Cardiac fibroblast (primary cell): Measurements from ENCODE around the gene ELAVL1.
"Not testable (repeated sequence)": the region's sequence is repeated elsewhere in the genome, so short reads cannot be mapped to it uniquely, and the experiment has no call there.

Experiments used
- DNase-seq, 2 donors: peaks; one replicate each; pipeline versions ENCODE4 v3.0.0 to v3.0.0-alpha.2; 2010; ENCODE audit warnings: low read depth in 2 of 2
- H3K4me3 ChIP-seq, 2 donors: replicated peaks in 1 of 2; 1 replicate in 1 of 2; 2 replicates in 1 of 2; pipeline ENCODE4 v1.5.1; 2011; ENCODE audit warnings: low read depth in 2 of 2, low read length in 2 of 2, mild to moderate bottlenecking in 2 of 2, moderate library complexity in 1 of 2
- TF ChIP-seq, protein P1 (sequence below): IDR thresholded peaks from one replicate; pipeline ENCODE4 v1.5.1; 2011; ENCODE audit warnings: low read depth, mild to moderate bottlenecking, low read length, inconsistent platforms

The ELAVL1 gene

GRCh38 chr19:7931221-7932061 lies 74.0 kb downstream of the ELAVL1 start:
- TF ChIP-seq, protein P1, sequence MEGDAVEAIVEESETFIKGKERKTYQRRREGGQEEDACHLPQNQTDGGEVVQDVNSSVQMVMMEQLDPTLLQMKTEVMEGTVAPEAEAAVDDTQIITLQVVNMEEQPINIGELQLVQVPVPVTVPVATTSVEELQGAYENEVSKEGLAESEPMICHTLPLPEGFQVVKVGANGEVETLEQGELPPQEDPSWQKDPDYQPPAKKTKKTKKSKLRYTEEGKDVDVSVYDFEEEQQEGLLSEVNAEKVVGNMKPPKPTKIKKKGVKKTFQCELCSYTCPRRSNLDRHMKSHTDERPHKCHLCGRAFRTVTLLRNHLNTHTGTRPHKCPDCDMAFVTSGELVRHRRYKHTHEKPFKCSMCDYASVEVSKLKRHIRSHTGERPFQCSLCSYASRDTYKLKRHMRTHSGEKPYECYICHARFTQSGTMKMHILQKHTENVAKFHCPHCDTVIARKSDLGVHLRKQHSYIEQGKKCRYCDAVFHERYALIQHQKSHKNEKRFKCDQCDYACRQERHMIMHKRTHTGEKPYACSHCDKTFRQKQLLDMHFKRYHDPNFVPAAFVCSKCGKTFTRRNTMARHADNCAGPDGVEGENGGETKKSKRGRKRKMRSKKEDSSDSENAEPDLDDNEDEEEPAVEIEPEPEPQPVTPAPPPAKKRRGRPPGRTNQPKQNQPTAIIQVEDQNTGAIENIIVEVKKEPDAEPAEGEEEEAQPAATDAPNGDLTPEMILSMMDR, result no peak
- no peak for DNase-seq
- H3K4me3 ChIP-seq, result no peak overlapping the region

GRCh38 chr19:7930765-7931164 lies 74.7 kb downstream of the ELAVL1 start:
- TF ChIP-seq, protein P1, result no peak
- no peak for DNase-seq
- H3K4me3 ChIP-seq, result no peak overlapping the region

DNA sequence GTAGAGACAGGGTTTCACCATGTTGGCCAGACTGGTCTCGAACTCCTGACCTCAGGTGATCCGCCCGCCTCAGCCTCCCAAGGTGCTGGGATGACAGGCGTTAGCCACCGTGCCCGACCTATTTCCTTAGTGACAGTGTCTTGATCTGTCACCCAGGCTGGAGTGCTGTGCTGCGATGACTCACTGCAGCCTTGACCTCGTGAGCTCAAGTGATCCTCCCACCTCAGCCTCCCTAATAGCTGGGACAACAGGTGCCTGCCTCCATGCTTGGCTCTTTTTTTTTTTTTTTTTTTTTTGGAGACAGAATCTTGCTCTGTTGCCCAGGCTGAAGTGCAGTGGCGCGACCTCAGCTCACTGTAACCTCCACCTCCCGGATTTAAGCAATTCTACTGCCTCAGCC lies 75.4 kb downstream of the ELAVL1 start:
- DNase-seq, H3K4me3 ChIP-seq: not testable (repeated sequence)

- TF ChIP-seq, protein P1, result peak; percentile 48
- DNase-seq, result peak; percentile 92 to 93
- no peak overlapping the region for H3K4me3 ChIP-seq
Observed at GRCh38 chr19:7928741-7929701, 76.4 kb downstream of the ELAVL1 start.

DNA sequence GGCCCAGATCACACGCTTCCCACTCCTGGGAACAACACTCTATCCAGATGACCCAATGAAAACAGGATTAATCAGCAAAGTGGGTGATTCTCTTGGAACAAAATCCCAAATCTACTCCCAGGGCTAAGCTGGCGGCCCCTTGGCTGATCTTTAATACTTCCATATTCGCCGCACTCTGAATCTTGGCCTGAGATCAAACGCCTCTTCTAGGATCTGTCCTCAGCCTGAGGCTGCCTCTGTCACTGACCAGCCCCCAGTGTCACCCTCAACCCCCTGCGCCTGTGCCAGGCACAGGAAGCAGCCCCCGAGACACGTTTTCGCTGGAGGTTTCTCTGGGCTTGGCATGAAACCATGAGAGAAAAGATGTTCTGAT lies 77.1 kb downstream of the ELAVL1 start:
- no peak overlapping the region for H3K4me3 ChIP-seq
- no peak for DNase-seq
- TF ChIP-seq, protein P1, result no peak

- no peak overlapping the region for H3K4me3 ChIP-seq
- TF ChIP-seq, protein P1, result no peak
- DNase-seq, result no peak
Observed at GRCh38 chr19:7927605-7928333, 77.7 kb downstream of the ELAVL1 start.
